GM06990 (cell line): ENCODE data around the gene PGD.

ENCODE experiments used
- DNase-seq: peaks from one replicate; pipeline ENCODE4 v3.0.0-alpha.2; 2011; ENCODE audit not compliant: insufficient read length; ENCODE audit errors: extremely low read depth
- H3K27me3 ChIP-seq: replicated peaks from 2 replicates; pipeline ENCODE4 v1.6.0; 2011; ENCODE audit warnings: low read length; ENCODE audit not compliant: control insufficient read depth, insufficient read depth
- H3K36me3 ChIP-seq: 2 replicates; pipeline ENCODE4 v1.5.1; 2011; ENCODE audit warnings: low read length; ENCODE audit not compliant: control insufficient read depth, insufficient read depth
- H3K4me3 ChIP-seq: replicated peaks from 2 replicates; pipeline ENCODE4 v1.5.1; 2011; ENCODE audit warnings: low read depth, mild to moderate bottlenecking, control low read depth, low read length
- CTCF ChIP-seq: IDR thresholded peaks from 2 replicates; pipeline ENCODE4 v1.5.1; 2011; ENCODE audit warnings: low read length, control low read depth, mild to moderate bottlenecking, inconsistent platforms; ENCODE audit not compliant: insufficient read depth, poor library complexity, severe bottlenecking

Gene PGD

GRCh38 chr1:10380594-10381275, 18.1 kb upstream of the PGD start:
- no peaks in the 10 kb centered on the region for H3K27me3 ChIP-seq
- no peak for TF ChIP-seq CTCF
- no peak overlapping the region for H3K4me3 ChIP-seq
- DNase-seq: no peak
- H3K36me3 ChIP-seq: no peaks in the 10 kb centered on the region

- DNase-seq: no peak
- TF ChIP-seq CTCF: no peak
- no peak overlapping the region for H3K4me3 ChIP-seq
- H3K27me3 ChIP-seq: no peaks in the 10 kb centered on the region
- H3K36me3 ChIP-seq: no peaks in the 10 kb centered on the region
Measured at GRCh38 chr1:10383630-10384029, 15.2 kb upstream of the PGD start.

- H3K36me3 ChIP-seq: no peaks in the 10 kb centered on the region
- DNase-seq: no peak
- no peaks in the 10 kb centered on the region for H3K27me3 ChIP-seq
- H3K4me3 ChIP-seq: no peak overlapping the region
- no peak for TF ChIP-seq CTCF
Measured at GRCh38 chr1:10384219-10384618, 14.6 kb upstream of the PGD start.

- no peaks in the 10 kb centered on the region for H3K27me3 ChIP-seq
- DNase-seq: no peak
- no peak for TF ChIP-seq CTCF
Measured at GRCh38 chr1:10386761-10387676, 11.8 kb upstream of the PGD start.

GRCh38 chr1:10387677-10388386, 11.0 kb upstream of the PGD start:
- no peak for DNase-seq
- Histone ChIP-seq H3K36me3 (no peaks in the 10 kb centered on the region), H3K4me3 (no peak overlapping the region), H3K27me3 (no peaks in the 10 kb centered on the region)
- TF ChIP-seq CTCF: no peak

More at GRCh38 chr1:10386761-10387676, 11.8 kb upstream of the PGD start:
- no peak overlapping the region for H3K4me3 ChIP-seq
- H3K36me3 ChIP-seq: no peaks in the 10 kb centered on the region
